Peyer's patch (tissue), 4 donors: Measurements from ENCODE around the gene NUP188. TPM values are rescaled to one million over a fixed set of nuclear protein-coding genes. Genes with fewer than 3 reads are reported as not detected.

Source experiments
- DNase-seq, 3 donors: peaks; one replicate each; pipeline ENCODE4 v3.0.0-alpha.2; 2017 to 2019
- H3K27ac ChIP-seq, 4 donors: fragments of 200-600 bp; sonication (generic); one replicate each; pipeline ENCODE4 v1.5.1; 2016 to 2019
- H3K27me3 ChIP-seq, 2 donors: fragments of 200-600 bp; sonication (generic); one replicate each; pipeline ENCODE4 v1.5.1; 2019
- H3K36me3 ChIP-seq, 3 donors: fragments of 200-600 bp; sonication (generic); one replicate each; pipeline ENCODE4 v1.5.1; 2016 to 2019
- H3K4me1 ChIP-seq, 4 donors: fragments of 200-600 bp; sonication (generic); one replicate each; pipeline ENCODE4 v1.5.1; 2016 to 2019
- H3K4me3 ChIP-seq, 4 donors: fragments of 200-600 bp; sonication (generic); 1 replicate in 3 of 4; 2 replicates in 1 of 4; pipeline ENCODE4 v1.5.1; 2016 to 2019; ENCODE audit warnings: mild to moderate bottlenecking in 1 of 4
- H3K9me3 ChIP-seq, 4 donors: fragments of 200-600 bp; sonication (generic); one replicate each; pipeline ENCODE4 v1.5.1; 2016 to 2019; ENCODE audit warnings: mild to moderate bottlenecking in 1 of 4
- CTCF ChIP-seq, 6 experiments: fragments of 450-650 bp in 4 of 6; fragments of 200-600 bp in 2 of 6; sonication (generic) in 1 of 6; IDR thresholded peaks; one replicate each; pipeline ENCODE4 v1.5.1; 2017 to 2019; ENCODE audit warnings: antibody characterized with exemption in 6 of 6, mild to moderate bottlenecking in 3 of 6, moderate library complexity in 1 of 6
- POLR2A ChIP-seq, 2 donors: fragments of 450-650 bp; IDR thresholded peaks; one replicate each; pipeline ENCODE4 v1.5.1; 2017; ENCODE audit warnings: antibody characterized with exemption in 2 of 2, mild to moderate bottlenecking in 2 of 2, moderate library complexity in 2 of 2
- total RNA-seq, 4 donors: library from RNA; depleted of rRNA; stranded (reverse); fragments of >200 nt; gene quantifications; one replicate each; pipeline ENCODE4 v1.1.0, GENCODE V29; 2016

The NUP188 gene
- total RNA-seq, 4 donors from 2014 or later: 28.2 to 101 (median 47.9) TPM

GRCh38 chr9:128913995-128914772, 33.3 kb upstream of the NUP188 start:
- Histone ChIP-seq H3K4me1 (peaks cover 0 to 50% (median 3%) of the 10 kb centered on the region in 4 donors), H3K27me3 (no peaks in the 10 kb centered on the region), H3K4me3 (no peak overlapping the region), H3K27ac (peak overlapping the region in 1 of 4 donors; percentile 62), H3K36me3 (peaks cover 0 to 32% (median 0%) of the 10 kb centered on the region in 3 donors), H3K9me3 (no peaks in the 10 kb centered on the region)
- no peak for DNase-seq
- TF ChIP-seq CTCF (IDR thresholded peaks at IDR 0.05): no peak
- TF ChIP-seq POLR2A (IDR thresholded peaks at IDR 0.05): no peak

GRCh38 chr9:128916204-128916603, 31.3 kb upstream of the NUP188 start:
- Histone ChIP-seq H3K4me1 (peaks cover 0 to 55% (median 3%) of the 10 kb centered on the region in 4 donors), H3K4me3 (peak overlapping the region in 1 of 4 donors; percentile 15)
- TF ChIP-seq POLR2A (IDR thresholded peaks at IDR 0.05) (no peak), CTCF (IDR thresholded peaks at IDR 0.05) (no peak)

GRCh38 chr9:128916745-128917144, 30.8 kb upstream of the NUP188 start:
- Histone ChIP-seq H3K27ac (peak overlapping the region; percentile 51 to 72 (median 53)), H3K27me3 (no peaks in the 10 kb centered on the region), H3K4me3 (no peak overlapping the region), H3K4me1 (peaks cover 0 to 50% (median 3%) of the 10 kb centered on the region in 4 donors), H3K36me3 (peaks cover 0 to 16% (median 0%) of the 10 kb centered on the region in 3 donors), H3K9me3 (no peaks in the 10 kb centered on the region)
- no peak for DNase-seq
- TF ChIP-seq CTCF (IDR thresholded peaks at IDR 0.05): no peak
- no peak for TF ChIP-seq POLR2A (IDR thresholded peaks at IDR 0.05)

More at GRCh38 chr9:128916204-128916603, 31.3 kb upstream of the NUP188 start:
- DNase-seq: no peak
- peak overlapping the region; percentile 51 to 72 (median 53) for H3K27ac ChIP-seq
- H3K36me3 ChIP-seq: peaks cover 0 to 16% (median 0%) of the 10 kb centered on the region in 3 donors
- no peaks in the 10 kb centered on the region for H3K9me3 ChIP-seq
- H3K27me3 ChIP-seq: no peaks in the 10 kb centered on the region

- Histone ChIP-seq H3K9me3 (no peaks in the 10 kb centered on the region), H3K36me3 (peaks cover 0 to 16% (median 0%) of the 10 kb centered on the region in 3 donors), H3K27ac (peak overlapping the region in 3 of 4 donors; percentile 11 to 72 (median 65)), H3K4me1 (peaks cover 0 to 45% (median 3%) of the 10 kb centered on the region in 4 donors), H3K27me3 (no peaks in the 10 kb centered on the region), H3K4me3 (no peak overlapping the region)
- DNase-seq: peak in 1 of 3 donors; percentile 65
- no peak for TF ChIP-seq POLR2A (IDR thresholded peaks at IDR 0.05)
- TF ChIP-seq CTCF (IDR thresholded peaks at IDR 0.05): no peak
These were observed 30.2 kb upstream of the NUP188 start for GRCh38 chr9:128917151-128917849.

GRCh38 chr9:128918921-128919320, 28.6 kb upstream of the NUP188 start:
- no peaks in the 10 kb centered on the region for H3K27me3 ChIP-seq
- peaks cover 0 to 30% (median 3%) of the 10 kb centered on the region in 4 donors for H3K4me1 ChIP-seq
- peak overlapping the region in 3 of 4 donors; percentile 42 to 83 (median 59) for H3K27ac ChIP-seq
- H3K9me3 ChIP-seq: no peaks in the 10 kb centered on the region
- DNase-seq: no peak
- TF ChIP-seq POLR2A (IDR thresholded peaks at IDR 0.05) (no peak), CTCF (IDR thresholded peaks at IDR 0.05) (no peak)
- H3K4me3 ChIP-seq: no peak overlapping the region
- peaks cover 0 to 16% (median 0%) of the 10 kb centered on the region in 3 donors for H3K36me3 ChIP-seq
